Medulla oblongata (tissue), 1 donor: ENCODE data around the gene TMEM213.
"Not testable (repeated sequence)": the region's sequence is repeated elsewhere in the genome, so short reads cannot be mapped to it uniquely, and the experiment has no call there.

Source experiments
- DNase-seq: peaks from one replicate; pipeline ENCODE4 v3.0.0-alpha.2; 2015; ENCODE audit errors: extremely low spot score

The TMEM213 gene

GRCh38 chr7:138797046-138797445, 748 bp upstream of the TMEM213 start:
- DNase-seq = not testable (repeated sequence)

GRCh38 chr7:138798836-138799235, 1.0 kb downstream of the TMEM213 start:
- DNase-seq = no peak

GRCh38 chr7:138799336-138800000, 1.7 kb downstream of the TMEM213 start:
- DNase-seq = no peak

GRCh38 chr7:138801256-138801655, 3.5 kb downstream of the TMEM213 start:
- no peak for DNase-seq

GRCh38 chr7:138802706-138803105, 4.9 kb downstream of the TMEM213 start:
- no peak for DNase-seq

GRCh38 chr7:138804618-138805017, 6.8 kb downstream of the TMEM213 start:
- DNase-seq = no peak

GRCh38 chr7:138809346-138809745, 11.6 kb downstream of the TMEM213 start:
- DNase-seq = no peak

- not testable (repeated sequence) for DNase-seq
These were observed 13.5 kb downstream of the TMEM213 start for GRCh38 chr7:138811327-138811726.

- no peak for DNase-seq
These were observed 16.2 kb downstream of the TMEM213 start for GRCh38 chr7:138813945-138814344.

GRCh38 chr7:138814816-138815332, 17.1 kb downstream of the TMEM213 start:
- DNase-seq = no peak

GRCh38 chr7:138816650-138817049, 18.9 kb downstream of the TMEM213 start:
- DNase-seq = no peak

GRCh38 chr7:138819625-138820024, 21.8 kb downstream of the TMEM213 start:
- no peak for DNase-seq

- DNase-seq = no peak
These were observed 24.1 kb downstream of the TMEM213 start for GRCh38 chr7:138821912-138822311.

GRCh38 chr7:138822867-138823535, 25.2 kb downstream of the TMEM213 start:
- no peak for DNase-seq

GRCh38 chr7:138825049-138825721, 27.4 kb downstream of the TMEM213 start:
- no peak for DNase-seq

- DNase-seq = no peak
These were observed 30.5 kb downstream of the TMEM213 start for GRCh38 chr7:138828302-138828701.

GRCh38 chr7:138829335-138829734, 31.5 kb downstream of the TMEM213 start:
- DNase-seq = no peak

GRCh38 chr7:138832966-138833365, 35.2 kb downstream of the TMEM213 start:
- DNase-seq = no peak

- DNase-seq = no peak
These were observed 35.8 kb downstream of the TMEM213 start for GRCh38 chr7:138833596-138833995.

- no peak for DNase-seq
These were observed 36.8 kb downstream of the TMEM213 start for GRCh38 chr7:138834583-138834982.

- DNase-seq = no peak
These were observed 37.3 kb downstream of the TMEM213 start for GRCh38 chr7:138835087-138835486.

- DNase-seq = no peak
These were observed 39.8 kb downstream of the TMEM213 start for GRCh38 chr7:138837627-138838026.

GRCh38 chr7:138838166-138838565, 40.4 kb downstream of the TMEM213 start:
- DNase-seq = no peak
